SK-N-SH treated with all-trans-retinoic acid at 6 μM for 48 hours (cell line): ENCODE results near the gene TAS2R14.

Source experiments
- ATAC-seq: fragments of 200-7000 bp; cut with Tn5 transposase; 3 replicates; pipeline ENCODE4 v1.9.1; 2020; ENCODE audit warnings: mild to moderate bottlenecking, moderate library complexity
- ARNTL ChIP-seq: fragments of 450-650 bp; formaldehyde crosslinking; IDR thresholded peaks from 2 replicates; pipeline ENCODE4 v1.5.0; 2020; ENCODE audit warnings: low read depth, mild to moderate bottlenecking, moderate library complexity, borderline replicate concordance
- BACH2 ChIP-seq: fragments of 250-450 bp; sonication (Bioruptor Pico); IDR thresholded peaks from 2 replicates; pipeline ENCODE4 v1.9.0; 2021; ENCODE audit warnings: mild to moderate bottlenecking, borderline replicate concordance
- ESRRG ChIP-seq: fragments of 250-450 bp; sonication (Bioruptor Pico); IDR thresholded peaks from 2 replicates; pipeline ENCODE4 v1.6.1; 2021; ENCODE audit warnings: mild to moderate bottlenecking
- GLIS3 ChIP-seq: fragments of 250-450 bp; sonication (Bioruptor Pico); IDR thresholded peaks from 2 replicates; pipeline ENCODE4 v1.5.0; 2020; ENCODE audit warnings: mild to moderate bottlenecking, moderate library complexity
- ISL1 ChIP-seq: fragments of 250-450 bp; sonication (Bioruptor Pico); IDR thresholded peaks from 2 replicates; pipeline ENCODE4 v2.1.2; 2022; ENCODE audit warnings: mild to moderate bottlenecking, moderate library complexity
- OSR1 ChIP-seq: fragments of 250-450 bp; sonication (Bioruptor Pico); IDR thresholded peaks from 2 replicates; pipeline ENCODE4 v1.8.0; 2022; ENCODE audit warnings: moderate library complexity, mild to moderate bottlenecking, inconsistent platforms
- POU6F1 ChIP-seq: fragments of 250-450 bp; sonication (Bioruptor Pico); IDR thresholded peaks from 2 replicates; pipeline ENCODE4 v1.8.0; 2021; ENCODE audit warnings: low read depth, mild to moderate bottlenecking, moderate library complexity, borderline replicate concordance
- PPARA ChIP-seq: fragments of 250-450 bp; sonication (Bioruptor Pico); IDR thresholded peaks from 2 replicates; pipeline ENCODE4 v1.5.0; 2020; ENCODE audit warnings: mild to moderate bottlenecking, borderline replicate concordance
- RARB ChIP-seq: fragments of 250-450 bp; sonication (Bioruptor Pico); IDR thresholded peaks from 2 replicates; pipeline ENCODE4 v1.8.0; 2021; ENCODE audit warnings: mild to moderate bottlenecking, moderate library complexity
- TCF4 ChIP-seq: fragments of 250-450 bp; sonication (Bioruptor Pico); IDR thresholded peaks from 2 replicates; pipeline ENCODE4 v1.8.0; 2021; ENCODE audit warnings: mild to moderate bottlenecking, moderate library complexity, borderline replicate concordance
- TOX ChIP-seq: fragments of 250-450 bp; sonication (Bioruptor Pico); IDR thresholded peaks from 2 replicates; pipeline ENCODE4 v1.8.0; 2021; ENCODE audit warnings: mild to moderate bottlenecking, moderate library complexity, borderline replicate concordance
- TSHZ2 ChIP-seq: fragments of 250-450 bp; sonication (Bioruptor Pico); IDR thresholded peaks from 2 replicates; pipeline ENCODE4 v1.5.0; 2020; ENCODE audit warnings: mild to moderate bottlenecking, moderate library complexity
- ZC3H10 ChIP-seq: fragments of 250-450 bp; sonication (Bioruptor Pico); IDR thresholded peaks from 2 replicates; pipeline ENCODE4 v1.5.1; 2021; ENCODE audit warnings: mild to moderate bottlenecking, moderate library complexity
- ZFP3 ChIP-seq: fragments of 250-450 bp; sonication (Bioruptor Pico); IDR thresholded peaks from 2 replicates; pipeline ENCODE4 v1.5.0; 2020; ENCODE audit warnings: mild to moderate bottlenecking, moderate library complexity
- ZFP30 ChIP-seq: fragments of 450-650 bp; formaldehyde crosslinking; IDR thresholded peaks from 2 replicates; pipeline ENCODE4 v1.5.0; 2022; ENCODE audit warnings: mild to moderate bottlenecking, moderate library complexity
- ZNF70 ChIP-seq: fragments of 450-650 bp; formaldehyde crosslinking; IDR thresholded peaks from 2 replicates; pipeline ENCODE4 v1.5.0; 2020; ENCODE audit warnings: mild to moderate bottlenecking, moderate library complexity
- ZNF8 ChIP-seq: fragments of 450-650 bp; formaldehyde crosslinking; IDR thresholded peaks from 2 replicates; pipeline ENCODE4 v1.5.0; 2020; ENCODE audit warnings: mild to moderate bottlenecking, moderate library complexity
- TF ChIP-seq, protein P1 (sequence below): fragments of 250-450 bp; sonication (Bioruptor Pico); IDR thresholded peaks from 2 replicates; pipeline ENCODE4 v1.5.1; 2020; ENCODE audit warnings: low read depth, mild to moderate bottlenecking, moderate library complexity
- TF ChIP-seq, protein P2 (sequence below): fragments of 250-450 bp; sonication (Bioruptor Pico); IDR thresholded peaks from 2 replicates; pipeline ENCODE4 v1.5.1; 2021; ENCODE audit warnings: mild to moderate bottlenecking, moderate library complexity
- TF ChIP-seq, protein P3 (sequence below): fragments of 250-450 bp; sonication (Bioruptor Pico); IDR thresholded peaks from 2 replicates; pipeline ENCODE4 v1.8.0; 2020; ENCODE audit warnings: mild to moderate bottlenecking, moderate library complexity, borderline replicate concordance

Gene TAS2R14

DNA sequence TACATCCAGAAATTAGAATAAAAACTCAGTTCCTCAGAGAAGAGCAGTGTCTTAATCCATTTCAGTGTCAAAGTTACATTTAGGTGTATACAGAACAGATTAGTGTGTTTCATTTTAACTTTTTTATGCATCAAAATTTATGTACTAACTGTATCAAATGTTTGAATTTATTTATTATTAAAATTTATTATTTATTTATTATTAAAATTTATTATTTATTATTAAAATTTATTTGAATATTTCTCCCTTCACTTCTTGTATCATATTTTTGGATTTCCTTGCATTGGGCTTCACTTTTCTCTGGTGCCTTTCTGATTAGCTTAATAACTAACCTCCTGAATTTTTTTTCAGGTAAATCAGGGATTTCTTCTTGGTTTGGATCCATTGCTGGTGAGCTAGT lies 2.3 kb upstream of the TAS2R14 start:
- no peak for ATAC-seq
- TF ChIP-seq ZFP30 (CRISPR knock-in tag), result no peak
- TF ChIP-seq, protein P1, sequence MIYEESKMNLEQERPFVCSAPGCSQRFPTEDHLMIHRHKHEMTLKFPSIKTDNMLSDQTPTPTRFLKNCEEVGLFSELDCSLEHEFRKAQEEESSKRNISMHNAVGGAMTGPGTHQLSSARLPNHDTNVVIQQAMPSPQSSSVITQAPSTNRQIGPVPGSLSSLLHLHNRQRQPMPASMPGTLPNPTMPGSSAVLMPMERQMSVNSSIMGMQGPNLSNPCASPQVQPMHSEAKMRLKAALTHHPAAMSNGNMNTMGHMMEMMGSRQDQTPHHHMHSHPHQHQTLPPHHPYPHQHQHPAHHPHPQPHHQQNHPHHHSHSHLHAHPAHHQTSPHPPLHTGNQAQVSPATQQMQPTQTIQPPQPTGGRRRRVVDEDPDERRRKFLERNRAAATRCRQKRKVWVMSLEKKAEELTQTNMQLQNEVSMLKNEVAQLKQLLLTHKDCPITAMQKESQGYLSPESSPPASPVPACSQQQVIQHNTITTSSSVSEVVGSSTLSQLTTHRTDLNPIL (CRISPR knock-in tag), result no peak

GRCh38 chr12:10940389-10940788 lies 1.3 kb upstream of the TAS2R14 start:
- no peak for ATAC-seq
- TF ChIP-seq ISL1, result no peak
- no peak for TF ChIP-seq GLIS3 (CRISPR knock-in tag)
- TF ChIP-seq TSHZ2 (CRISPR knock-in tag), result no peak
- TF ChIP-seq PPARA (CRISPR knock-in tag), result no peak
- no peak for TF ChIP-seq ZNF8 (CRISPR knock-in tag)
- no peak for TF ChIP-seq ARNTL
- TF ChIP-seq ZC3H10 (CRISPR knock-in tag), result no peak
- TF ChIP-seq, protein P2, sequence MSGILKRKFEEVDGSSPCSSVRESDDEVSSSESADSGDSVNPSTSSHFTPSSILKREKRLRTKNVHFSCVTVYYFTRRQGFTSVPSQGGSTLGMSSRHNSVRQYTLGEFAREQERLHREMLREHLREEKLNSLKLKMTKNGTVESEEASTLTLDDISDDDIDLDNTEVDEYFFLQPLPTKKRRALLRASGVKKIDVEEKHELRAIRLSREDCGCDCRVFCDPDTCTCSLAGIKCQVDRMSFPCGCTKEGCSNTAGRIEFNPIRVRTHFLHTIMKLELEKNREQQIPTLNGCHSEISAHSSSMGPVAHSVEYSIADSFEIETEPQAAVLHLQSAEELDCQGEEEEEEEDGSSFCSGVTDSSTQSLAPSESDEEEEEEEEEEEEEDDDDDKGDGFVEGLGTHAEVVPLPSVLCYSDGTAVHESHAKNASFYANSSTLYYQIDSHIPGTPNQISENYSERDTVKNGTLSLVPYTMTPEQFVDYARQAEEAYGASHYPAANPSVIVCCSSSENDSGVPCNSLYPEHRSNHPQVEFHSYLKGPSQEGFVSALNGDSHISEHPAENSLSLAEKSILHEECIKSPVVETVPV (CRISPR knock-in tag), result no peak

DNA sequence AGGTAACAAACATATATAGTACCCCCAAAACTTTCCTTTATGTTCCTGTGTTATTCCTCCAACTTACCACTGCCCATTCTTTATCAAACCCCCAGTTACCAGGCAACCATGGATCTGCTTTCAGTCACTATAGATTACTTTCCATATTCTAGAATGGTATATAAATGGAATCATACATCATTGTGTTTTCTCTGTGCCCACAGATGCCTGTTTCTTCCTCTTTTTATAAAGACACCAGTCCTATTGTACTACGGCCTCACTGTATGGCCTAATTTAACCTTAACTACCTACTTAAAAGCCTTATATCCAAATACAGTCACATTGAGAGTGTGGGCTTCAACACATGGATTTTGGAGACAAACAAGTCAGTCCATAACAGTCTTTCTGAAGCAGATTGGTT lies 2.6 kb downstream of the TAS2R14 start:
- TF ChIP-seq ZFP3 (no peak), ZNF70 (CRISPR knock-in tag) (no peak), OSR1 (CRISPR knock-in tag) (no peak)
- ATAC-seq, result no peak

DNA sequence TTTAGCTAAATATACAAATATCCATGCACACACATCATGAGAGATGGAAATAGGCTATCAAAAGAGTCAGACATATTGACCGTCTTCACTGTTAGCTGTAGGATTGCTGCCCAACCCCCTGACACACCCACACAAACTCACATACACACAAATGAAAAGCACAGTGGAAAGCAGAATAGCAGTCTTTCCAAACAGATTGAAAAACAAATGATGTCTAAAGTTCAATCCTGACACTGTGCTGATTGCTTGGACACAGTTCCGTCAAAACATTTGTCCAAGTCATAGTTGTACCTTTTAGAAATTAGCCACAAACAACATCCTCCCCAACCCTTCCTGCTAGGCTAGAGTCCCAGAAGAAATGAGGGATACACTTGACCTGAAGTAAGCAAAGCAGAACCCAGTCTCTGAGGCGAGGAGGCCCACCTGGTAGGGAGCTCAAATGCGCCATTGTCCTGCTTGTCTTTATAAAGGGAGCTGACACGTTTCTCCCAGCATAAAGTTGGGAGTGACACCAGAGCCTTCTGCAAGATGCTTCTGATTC lies 10.2 kb downstream of the TAS2R14 start, which contains the start of gene PRH2:
Gene PRH2 (plus strand): TSS at position 491 of the 541 bp plus-strand sequence. CDS start 38 bp downstream, at position 529.
- no peak for TF ChIP-seq TOX (CRISPR knock-in tag)
- TF ChIP-seq ZFP3, result no peak
- no peak for TF ChIP-seq ZNF70 (CRISPR knock-in tag)
- no peak for TF ChIP-seq ESRRG (CRISPR knock-in tag)
- TF ChIP-seq GLIS3 (CRISPR knock-in tag), result no peak
- TF ChIP-seq ZFP30 (CRISPR knock-in tag), result no peak
- TF ChIP-seq, protein P3, sequence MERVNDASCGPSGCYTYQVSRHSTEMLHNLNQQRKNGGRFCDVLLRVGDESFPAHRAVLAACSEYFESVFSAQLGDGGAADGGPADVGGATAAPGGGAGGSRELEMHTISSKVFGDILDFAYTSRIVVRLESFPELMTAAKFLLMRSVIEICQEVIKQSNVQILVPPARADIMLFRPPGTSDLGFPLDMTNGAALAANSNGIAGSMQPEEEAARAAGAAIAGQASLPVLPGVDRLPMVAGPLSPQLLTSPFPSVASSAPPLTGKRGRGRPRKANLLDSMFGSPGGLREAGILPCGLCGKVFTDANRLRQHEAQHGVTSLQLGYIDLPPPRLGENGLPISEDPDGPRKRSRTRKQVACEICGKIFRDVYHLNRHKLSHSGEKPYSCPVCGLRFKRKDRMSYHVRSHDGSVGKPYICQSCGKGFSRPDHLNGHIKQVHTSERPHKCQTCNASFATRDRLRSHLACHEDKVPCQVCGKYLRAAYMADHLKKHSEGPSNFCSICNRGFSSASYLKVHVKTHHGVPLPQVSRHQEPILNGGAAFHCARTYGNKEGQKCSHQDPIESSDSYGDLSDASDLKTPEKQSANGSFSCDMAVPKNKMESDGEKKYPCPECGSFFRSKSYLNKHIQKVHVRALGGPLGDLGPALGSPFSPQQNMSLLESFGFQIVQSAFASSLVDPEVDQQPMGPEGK, result no peak
- no peak for TF ChIP-seq TCF4 (CRISPR knock-in tag)
- no peak for TF ChIP-seq ARNTL
- ATAC-seq, result no peak

GRCh38 chr12:10926269-10926668 lies 12.8 kb downstream of the TAS2R14 start:
- ATAC-seq, result no peak
- TF ChIP-seq POU6F1 (CRISPR knock-in tag), result no peak
- TF ChIP-seq BACH2 (CRISPR knock-in tag), result no peak
- no peak for TF ChIP-seq ISL1
- TF ChIP-seq RARB (CRISPR knock-in tag), result no peak
- TF ChIP-seq TSHZ2 (CRISPR knock-in tag), result no peak
- TF ChIP-seq GLIS3 (CRISPR knock-in tag), result no peak
- no peak for TF ChIP-seq ZNF70 (CRISPR knock-in tag)
- TF ChIP-seq, protein P1 (CRISPR knock-in tag), result no peak
- TF ChIP-seq PPARA (CRISPR knock-in tag), result no peak
- no peak for TF ChIP-seq ZFP30 (CRISPR knock-in tag)
- no peak for TF ChIP-seq ZNF8 (CRISPR knock-in tag)
- no peak for TF ChIP-seq TCF4 (CRISPR knock-in tag)
